WTC11 (cell line): ENCODE measurements around the gene HPCAL1. TPM values are rescaled to one million over a fixed set of nuclear protein-coding genes. Genes with fewer than 3 reads are reported as not detected.

Experiments
- ATAC-seq: fragments of 200-7000 bp; cut with Tn5 transposase; 2 replicates; pipeline ENCODE4 v1.10.0; 2021; ENCODE audit warnings: mild to moderate bottlenecking, moderate library complexity
- CTCF ChIA-PET: fragments of 300-600 bp; sonication (Branson Sonifier 250); formaldehyde crosslinking; loops from one replicate; lab custom pipeline; 2021; ENCODE audit warnings: antibody characterized with exemption; lab: Charles Lee
- POLR2A ChIA-PET: fragments of 350-600 bp; sonication (Branson Sonifier 250); formaldehyde crosslinking; loops from one replicate; lab custom pipeline; 2021; ENCODE audit warnings: antibody characterized with exemption; lab: Charles Lee
- DNase-seq: peaks from one replicate; pipeline ENCODE4 v3.0.0; 2021; ENCODE audit warnings: low spot score
- H3K27ac Mint-ChIP-seq: 2 replicates; pipeline ENCODE4 v1.8.0; 2021; ENCODE audit warnings: mixed read lengths
- H3K27me3 Mint-ChIP-seq: 2 replicates; pipeline ENCODE4 v1.8.0; 2021; ENCODE audit warnings: low read depth, mild to moderate bottlenecking, moderate library complexity, mixed read lengths
- H3K36me3 Mint-ChIP-seq: 2 replicates; pipeline ENCODE4 v1.8.0; 2021; ENCODE audit warnings: mixed read lengths
- H3K4me1 Mint-ChIP-seq: 2 replicates; pipeline ENCODE4 v1.8.0; 2022; ENCODE audit warnings: mixed read lengths
- H3K4me3 Mint-ChIP-seq: 2 replicates; pipeline ENCODE4 v1.8.0; 2021; ENCODE audit warnings: mild to moderate bottlenecking, moderate library complexity, mixed read lengths
- H3K9me3 Mint-ChIP-seq: 2 replicates; pipeline ENCODE4 v1.8.0; 2021; ENCODE audit warnings: mixed read lengths
- ATF2 ChIP-seq: sonication (generic); formaldehyde crosslinking; IDR thresholded peaks from 2 replicates; pipeline ENCODE4 v1.8.1; 2022; ENCODE audit warnings: low read depth, missing genetic modification reagents, borderline replicate concordance
- ATF6 ChIP-seq: sonication (generic); formaldehyde crosslinking; IDR thresholded peaks from 2 replicates; pipeline ENCODE4 v1.8.1; 2023; ENCODE audit warnings: mild to moderate bottlenecking, missing genetic modification reagents
- E2F1 ChIP-seq: sonication (generic); formaldehyde crosslinking; IDR thresholded peaks from 2 replicates; pipeline ENCODE4 v1.8.0; 2022; ENCODE audit warnings: mild to moderate bottlenecking, missing genetic modification reagents
- ESRRA ChIP-seq: sonication (generic); formaldehyde crosslinking; IDR thresholded peaks from 2 replicates; pipeline ENCODE4 v1.8.1; 2022; ENCODE audit warnings: mild to moderate bottlenecking, missing genetic modification reagents, borderline replicate concordance
- GRHL2 ChIP-seq: fragments of 250-450 bp; sonication (Bioruptor Pico); IDR thresholded peaks from 2 replicates; pipeline ENCODE4 v1.8.0; 2022; ENCODE audit warnings: mild to moderate bottlenecking, moderate library complexity; ENCODE audit not compliant: insufficient replicate concordance, severe bottlenecking
- MLX ChIP-seq: sonication (generic); formaldehyde crosslinking; IDR thresholded peaks from 2 replicates; pipeline ENCODE4 v1.8.1; 2023; ENCODE audit warnings: mild to moderate bottlenecking, missing genetic modification reagents, moderate library complexity
- MXD4 ChIP-seq: fragments of 250-450 bp; sonication (Bioruptor Pico); IDR thresholded peaks from 2 replicates; pipeline ENCODE4 v1.8.0; 2021; ENCODE audit warnings: mild to moderate bottlenecking, moderate library complexity, borderline replicate concordance
- SMAD3 ChIP-seq: sonication (generic); formaldehyde crosslinking; IDR thresholded peaks from 2 replicates; pipeline ENCODE4 v1.8.0; 2022; ENCODE audit warnings: missing genetic modification reagents, mild to moderate bottlenecking, borderline replicate concordance
- SP1 ChIP-seq: sonication (generic); formaldehyde crosslinking; conservative IDR thresholded peaks from 2 replicates; pipeline ENCODE4 v1.8.1; 2022; ENCODE audit warnings: missing genetic modification reagents
- ZNF416 ChIP-seq: fragments of 250-450 bp; sonication (Bioruptor Pico); IDR thresholded peaks from 2 replicates; pipeline ENCODE4 v1.9.0; 2021; ENCODE audit warnings: mild to moderate bottlenecking, inconsistent platforms
- total RNA-seq: library from RNA; stranded (reverse); gene quantifications from 3 replicates; pipeline ENCODE4 v1.2.3, GENCODE V29; 2021
- TF ChIP-seq, protein P1 (sequence below): sonication (generic); formaldehyde crosslinking; IDR thresholded peaks from 2 replicates; pipeline ENCODE4 v1.8.0; 2022; ENCODE audit warnings: mild to moderate bottlenecking, missing genetic modification reagents
- TF ChIP-seq, protein P2 (sequence below): sonication (generic); formaldehyde crosslinking; IDR thresholded peaks from 2 replicates; pipeline ENCODE4 v1.8.1; 2022; ENCODE audit warnings: mild to moderate bottlenecking, moderate library complexity, missing genetic modification reagents
- TF ChIP-seq, protein P3 (sequence below): fragments of 250-450 bp; sonication (Bioruptor Pico); IDR thresholded peaks from 2 replicates; pipeline ENCODE4 v1.9.0; 2021; ENCODE audit warnings: mild to moderate bottlenecking, borderline replicate concordance
- TF ChIP-seq, protein P4 (sequence below): fragments of 250-450 bp; sonication (Bioruptor Pico); IDR thresholded peaks from 2 replicates; pipeline ENCODE4 v2.1.2; 2022; ENCODE audit warnings: mild to moderate bottlenecking, moderate library complexity

The HPCAL1 gene
- total RNA-seq, 1 experiment from 2014 or later: 11.8 TPM

- ChIA-PET POLR2A (no interaction called here), CTCF (interaction anchor here (1.6 kb wide), 1 partner anchor 21 kb away, joined by 5 read pairs; no protein-coding TSS in a partner anchor)
- no peak for DNase-seq
- TF ChIP-seq ESRRA (CRISPR knock-in tag) (no peak), GRHL2 (no peak), SMAD3 (no peak), MLX (no peak), SP1 (CRISPR knock-in tag) (no peak), MXD4 (no peak), ZNF416 (CRISPR knock-in tag) (no peak), E2F1 (CRISPR knock-in tag) (no peak), ATF6 (CRISPR knock-in tag) (no peak), ATF2 (CRISPR knock-in tag) (no peak)
- TF ChIP-seq, protein P1, sequence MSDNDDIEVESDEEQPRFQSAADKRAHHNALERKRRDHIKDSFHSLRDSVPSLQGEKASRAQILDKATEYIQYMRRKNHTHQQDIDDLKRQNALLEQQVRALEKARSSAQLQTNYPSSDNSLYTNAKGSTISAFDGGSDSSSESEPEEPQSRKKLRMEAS: no peak
- TF ChIP-seq, protein P2, sequence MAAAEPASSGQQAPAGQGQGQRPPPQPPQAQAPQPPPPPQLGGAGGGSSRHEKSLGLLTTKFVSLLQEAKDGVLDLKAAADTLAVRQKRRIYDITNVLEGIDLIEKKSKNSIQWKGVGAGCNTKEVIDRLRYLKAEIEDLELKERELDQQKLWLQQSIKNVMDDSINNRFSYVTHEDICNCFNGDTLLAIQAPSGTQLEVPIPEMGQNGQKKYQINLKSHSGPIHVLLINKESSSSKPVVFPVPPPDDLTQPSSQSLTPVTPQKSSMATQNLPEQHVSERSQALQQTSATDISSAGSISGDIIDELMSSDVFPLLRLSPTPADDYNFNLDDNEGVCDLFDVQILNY (CRISPR knock-in tag): no peak
- TF ChIP-seq, protein P3, sequence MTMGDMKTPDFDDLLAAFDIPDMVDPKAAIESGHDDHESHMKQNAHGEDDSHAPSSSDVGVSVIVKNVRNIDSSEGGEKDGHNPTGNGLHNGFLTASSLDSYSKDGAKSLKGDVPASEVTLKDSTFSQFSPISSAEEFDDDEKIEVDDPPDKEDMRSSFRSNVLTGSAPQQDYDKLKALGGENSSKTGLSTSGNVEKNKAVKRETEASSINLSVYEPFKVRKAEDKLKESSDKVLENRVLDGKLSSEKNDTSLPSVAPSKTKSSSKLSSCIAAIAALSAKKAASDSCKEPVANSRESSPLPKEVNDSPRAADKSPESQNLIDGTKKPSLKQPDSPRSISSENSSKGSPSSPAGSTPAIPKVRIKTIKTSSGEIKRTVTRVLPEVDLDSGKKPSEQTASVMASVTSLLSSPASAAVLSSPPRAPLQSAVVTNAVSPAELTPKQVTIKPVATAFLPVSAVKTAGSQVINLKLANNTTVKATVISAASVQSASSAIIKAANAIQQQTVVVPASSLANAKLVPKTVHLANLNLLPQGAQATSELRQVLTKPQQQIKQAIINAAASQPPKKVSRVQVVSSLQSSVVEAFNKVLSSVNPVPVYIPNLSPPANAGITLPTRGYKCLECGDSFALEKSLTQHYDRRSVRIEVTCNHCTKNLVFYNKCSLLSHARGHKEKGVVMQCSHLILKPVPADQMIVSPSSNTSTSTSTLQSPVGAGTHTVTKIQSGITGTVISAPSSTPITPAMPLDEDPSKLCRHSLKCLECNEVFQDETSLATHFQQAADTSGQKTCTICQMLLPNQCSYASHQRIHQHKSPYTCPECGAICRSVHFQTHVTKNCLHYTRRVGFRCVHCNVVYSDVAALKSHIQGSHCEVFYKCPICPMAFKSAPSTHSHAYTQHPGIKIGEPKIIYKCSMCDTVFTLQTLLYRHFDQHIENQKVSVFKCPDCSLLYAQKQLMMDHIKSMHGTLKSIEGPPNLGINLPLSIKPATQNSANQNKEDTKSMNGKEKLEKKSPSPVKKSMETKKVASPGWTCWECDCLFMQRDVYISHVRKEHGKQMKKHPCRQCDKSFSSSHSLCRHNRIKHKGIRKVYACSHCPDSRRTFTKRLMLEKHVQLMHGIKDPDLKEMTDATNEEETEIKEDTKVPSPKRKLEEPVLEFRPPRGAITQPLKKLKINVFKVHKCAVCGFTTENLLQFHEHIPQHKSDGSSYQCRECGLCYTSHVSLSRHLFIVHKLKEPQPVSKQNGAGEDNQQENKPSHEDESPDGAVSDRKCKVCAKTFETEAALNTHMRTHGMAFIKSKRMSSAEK: no peak
- TF ChIP-seq, protein P4, sequence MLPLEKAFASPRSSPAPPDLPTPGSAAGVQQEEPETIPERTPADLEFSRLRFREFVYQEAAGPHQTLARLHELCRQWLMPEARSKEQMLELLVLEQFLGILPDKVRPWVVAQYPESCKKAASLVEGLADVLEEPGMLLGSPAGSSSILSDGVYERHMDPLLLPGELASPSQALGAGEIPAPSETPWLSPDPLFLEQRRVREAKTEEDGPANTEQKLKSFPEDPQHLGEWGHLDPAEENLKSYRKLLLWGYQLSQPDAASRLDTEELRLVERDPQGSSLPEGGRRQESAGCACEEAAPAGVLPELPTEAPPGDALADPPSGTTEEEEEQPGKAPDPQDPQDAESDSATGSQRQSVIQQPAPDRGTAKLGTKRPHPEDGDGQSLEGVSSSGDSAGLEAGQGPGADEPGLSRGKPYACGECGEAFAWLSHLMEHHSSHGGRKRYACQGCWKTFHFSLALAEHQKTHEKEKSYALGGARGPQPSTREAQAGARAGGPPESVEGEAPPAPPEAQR (CRISPR knock-in tag): no peak
- Mint-ChIP-seq H3K27me3 (no peaks in the 10 kb centered on the region), H3K36me3 (no peaks in the 10 kb centered on the region), H3K4me1 (no peaks in the 10 kb centered on the region; the same call in 1 of the 2 replicates), H3K27ac (no peak overlapping the region), H3K9me3 (peaks cover 11% of the 10 kb centered on the region), H3K4me3 (no peak overlapping the region)
- ATAC-seq: no peak
Observed at GRCh38 chr2:10413991-10414451, 111.3 kb downstream of the HPCAL1 start.
